Ammon's horn (tissue), 1 donor: ENCODE data around the gene CTRB2.
A peak's percentile ranks its signal among the peaks of the same experiment; 100 is the strongest.
"Not testable (repeated sequence)": the region's sequence is repeated elsewhere in the genome, so short reads cannot be mapped to it uniquely, and the experiment has no call there.

Source experiments
- DNase-seq: peaks from one replicate; pipeline ENCODE4 v3.0.0-alpha.2; 2016; ENCODE audit warnings: low spot score

CTRB2 gene

DNA sequence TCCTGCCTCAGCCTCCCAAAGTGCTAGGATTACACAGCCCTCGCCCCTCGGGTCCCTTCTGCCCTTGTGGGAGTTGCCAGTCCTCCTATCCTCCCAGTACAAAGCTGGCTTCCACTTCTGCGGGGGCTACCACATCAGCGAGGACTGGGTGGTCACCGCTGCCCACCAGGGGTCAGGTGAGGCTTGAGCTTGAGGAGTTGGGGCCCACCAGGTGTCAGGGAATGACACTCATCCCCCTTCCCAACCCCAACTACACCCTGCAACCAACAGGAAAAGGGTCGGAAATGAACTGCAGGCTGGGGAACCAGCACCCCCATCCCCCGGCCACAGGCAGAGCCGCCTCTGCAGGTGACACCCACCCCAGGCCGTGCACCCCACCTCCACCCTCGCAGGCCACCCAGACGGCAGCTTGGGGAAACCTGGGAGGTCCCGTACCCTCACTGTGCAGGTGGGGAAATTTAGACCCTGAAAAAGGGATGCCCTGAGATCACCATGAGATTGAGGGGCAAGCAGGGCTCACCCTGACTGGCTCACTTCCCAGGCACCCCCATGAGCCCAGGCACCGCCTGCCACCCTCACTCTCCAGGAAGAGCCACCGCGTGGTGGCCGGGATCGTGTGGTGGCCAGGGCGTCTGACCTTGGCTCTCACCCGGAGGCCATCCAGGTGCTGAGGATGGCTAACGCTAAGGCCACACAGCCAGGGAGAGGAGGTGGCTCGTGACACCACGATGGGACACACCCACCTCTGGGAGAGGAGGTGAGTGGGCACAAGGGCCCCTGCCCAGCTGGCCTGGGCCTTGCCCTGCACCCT is 19.8 kb upstream of the CTRB2 start:
- no peak for DNase-seq

DNA sequence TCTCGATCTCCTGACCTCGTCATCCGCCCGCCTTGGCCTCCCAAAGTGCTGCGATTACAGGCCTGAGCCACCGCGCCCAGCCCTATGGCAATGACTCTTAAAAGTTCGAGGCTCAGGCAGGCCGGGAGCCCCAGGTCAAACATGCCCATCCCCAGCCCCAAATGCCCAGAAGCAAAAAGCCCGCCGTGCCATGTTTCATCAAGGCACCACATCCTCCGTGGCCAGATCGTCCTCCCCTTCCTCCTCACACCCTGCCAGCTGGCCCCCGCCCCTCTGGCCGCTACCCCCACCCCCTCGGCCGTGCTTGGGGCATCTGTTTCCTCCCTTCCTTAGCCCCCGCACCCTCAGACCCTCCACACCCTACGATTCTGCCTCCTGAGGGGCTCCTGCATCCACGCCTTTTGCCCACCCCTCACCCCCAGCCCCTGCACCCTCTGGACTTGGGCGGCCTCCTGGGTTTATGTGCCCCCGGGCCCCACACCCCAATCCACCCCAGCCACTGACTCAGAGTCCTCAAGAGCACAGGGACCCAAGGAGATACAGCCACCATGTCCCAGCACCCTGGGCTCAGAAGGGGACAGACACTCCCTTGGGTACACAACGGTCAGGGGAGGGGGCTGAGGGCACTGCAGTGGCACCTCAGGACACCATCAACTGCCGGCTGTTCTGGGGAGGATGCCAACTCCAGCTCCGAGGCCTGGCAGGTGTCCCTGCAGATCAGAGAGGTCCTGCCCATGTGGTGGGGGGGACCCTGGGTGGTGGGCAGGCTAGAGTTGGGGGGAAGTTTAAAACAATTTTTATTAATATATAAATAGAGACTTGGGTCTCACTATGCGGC is 18.9 kb upstream of the CTRB2 start:
- DNase-seq = no peak

DNA sequence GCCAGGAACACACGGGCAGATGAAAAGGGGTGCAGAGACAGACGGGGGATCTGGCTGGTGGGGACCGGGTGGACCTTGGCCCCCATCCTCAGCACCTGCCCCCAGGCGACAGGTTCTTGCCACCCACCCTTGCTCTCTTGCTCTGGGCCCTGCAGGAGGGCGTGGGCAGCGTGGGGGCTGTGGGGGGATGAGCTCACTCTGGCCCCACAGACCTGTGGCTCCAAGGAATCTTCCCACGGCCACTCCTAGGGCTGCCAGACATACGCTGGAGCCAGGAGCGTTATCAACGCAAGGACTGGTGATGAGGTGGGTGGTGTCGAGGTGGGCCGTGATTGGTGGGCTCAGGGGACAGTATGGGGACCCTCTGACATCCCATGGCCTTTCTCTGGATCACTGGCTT is 18.1 kb upstream of the CTRB2 start:
- no peak for DNase-seq

DNA sequence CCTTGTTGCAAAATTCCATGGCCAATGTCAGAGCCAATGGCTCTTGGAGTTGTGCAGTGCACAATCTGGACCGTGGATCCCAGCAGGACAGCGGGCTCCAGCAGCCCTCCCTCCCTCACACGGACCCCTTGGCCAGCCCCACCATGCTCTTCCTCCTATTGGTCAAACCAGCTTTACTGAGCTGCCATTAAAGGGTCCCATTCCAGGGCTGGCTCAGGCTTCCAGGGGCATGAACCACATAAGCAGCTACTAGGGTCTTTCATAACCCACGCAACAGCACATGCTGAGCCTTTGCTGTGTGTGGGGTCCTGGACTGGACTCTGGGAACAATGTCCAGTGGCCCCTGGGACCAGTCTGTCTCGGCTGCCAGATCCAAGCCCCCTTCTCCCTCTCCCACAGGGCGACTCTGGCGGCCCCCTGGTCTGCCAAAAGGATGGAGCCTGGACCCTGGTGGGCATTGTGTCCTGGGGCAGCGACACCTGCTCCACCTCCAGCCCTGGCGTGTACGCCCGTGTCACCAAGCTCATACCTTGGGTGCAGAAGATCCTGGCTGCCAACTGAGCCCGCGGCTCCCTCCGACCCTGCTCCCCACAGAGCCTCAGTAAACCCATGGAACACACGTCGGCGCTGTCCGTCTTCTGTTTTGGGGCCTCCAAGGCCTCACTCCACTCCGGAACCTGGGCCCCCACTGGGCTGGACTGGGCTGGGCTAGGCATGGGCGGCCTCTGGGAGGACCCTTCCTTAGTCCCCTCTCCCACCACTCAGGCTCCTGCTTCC is 17.5 kb upstream of the CTRB2 start:
- no peak for DNase-seq

DNA sequence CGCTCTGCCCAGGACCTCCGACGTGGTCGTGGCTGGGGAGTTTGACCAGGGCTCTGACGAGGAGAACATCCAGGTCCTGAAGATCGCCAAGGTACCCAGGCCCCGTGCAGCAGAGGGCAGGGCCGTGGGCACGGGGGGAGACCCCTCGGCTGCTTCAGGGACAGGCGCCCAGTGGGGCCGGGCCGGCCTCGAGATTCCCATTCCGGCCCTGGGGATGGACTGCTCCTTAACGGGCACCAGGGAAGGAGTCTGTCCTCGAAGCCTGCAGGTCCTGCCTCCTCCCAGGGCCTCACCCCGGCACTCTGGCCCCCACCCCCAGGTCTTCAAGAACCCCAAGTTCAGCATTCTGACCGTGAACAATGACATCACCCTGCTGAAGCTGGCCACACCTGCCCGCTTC is 16.2 kb upstream of the CTRB2 start:
- not testable (repeated sequence) for DNase-seq

DNA sequence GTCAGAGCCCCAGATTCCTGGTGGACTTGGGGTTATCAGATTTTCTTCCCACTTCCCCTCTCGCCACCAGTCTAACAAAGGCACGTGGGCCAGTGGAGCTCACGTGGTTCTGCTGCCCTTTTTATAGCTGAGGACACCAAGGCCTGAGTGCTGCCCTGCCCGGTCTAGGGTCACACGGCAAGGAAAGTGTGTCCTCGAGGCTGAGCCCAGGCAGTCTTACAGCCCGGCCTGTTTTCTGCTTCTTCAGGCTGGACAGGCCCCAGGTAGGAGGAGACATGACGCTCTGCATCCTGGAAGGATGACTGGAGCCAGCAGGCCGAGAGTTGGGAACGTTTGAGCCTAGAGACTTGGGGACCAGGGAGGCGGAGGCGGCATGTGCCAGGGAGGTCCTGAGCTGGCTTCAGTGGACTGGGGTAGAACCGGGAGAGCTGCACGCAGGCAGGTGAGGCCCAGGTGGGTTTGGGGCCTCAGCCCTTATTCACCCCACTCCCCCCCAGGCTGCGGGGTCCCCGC is 15.4 kb upstream of the CTRB2 start:
- DNase-seq = no peak

DNA sequence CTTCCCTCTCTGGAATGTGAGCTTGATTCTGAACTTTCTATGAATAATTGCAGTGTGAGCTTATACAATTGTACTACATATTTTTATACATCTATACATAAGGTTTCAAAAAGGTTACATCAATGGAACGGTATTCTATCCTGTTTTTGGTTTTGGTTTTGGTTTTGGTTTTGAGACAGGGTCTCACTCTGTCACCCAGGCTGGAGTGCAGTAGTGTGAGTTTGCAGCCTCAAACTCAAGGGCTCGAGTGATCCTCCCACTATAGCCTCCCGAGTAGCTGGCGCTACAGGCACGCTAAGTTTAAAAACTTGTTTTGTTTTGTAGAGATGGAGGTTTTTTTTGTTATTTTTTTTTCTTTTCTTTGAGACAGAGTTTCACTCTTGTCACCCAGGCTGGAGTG is 12.9 kb upstream of the CTRB2 start:
- no peak for DNase-seq

DNA sequence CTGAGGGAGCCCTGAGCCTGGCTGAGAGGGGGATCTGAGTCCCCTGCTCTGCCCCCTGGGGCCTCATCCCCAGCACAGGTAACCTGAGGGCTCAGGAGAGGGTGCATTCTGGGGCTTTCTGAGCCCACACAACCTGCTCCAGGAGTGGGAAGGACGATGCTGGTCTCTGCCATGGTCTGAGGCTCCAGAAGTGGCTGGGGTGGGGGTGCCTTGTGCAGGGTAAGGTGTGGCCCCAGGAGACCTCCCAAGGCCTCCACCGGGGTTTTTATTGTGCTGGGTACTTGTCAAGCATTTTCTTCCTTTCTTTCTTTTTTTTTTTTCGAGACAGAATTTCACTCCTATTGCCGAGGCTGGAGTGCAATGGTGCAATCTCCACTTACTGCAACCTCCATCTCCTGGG is 12.1 kb upstream of the CTRB2 start:
- no peak for DNase-seq

DNA sequence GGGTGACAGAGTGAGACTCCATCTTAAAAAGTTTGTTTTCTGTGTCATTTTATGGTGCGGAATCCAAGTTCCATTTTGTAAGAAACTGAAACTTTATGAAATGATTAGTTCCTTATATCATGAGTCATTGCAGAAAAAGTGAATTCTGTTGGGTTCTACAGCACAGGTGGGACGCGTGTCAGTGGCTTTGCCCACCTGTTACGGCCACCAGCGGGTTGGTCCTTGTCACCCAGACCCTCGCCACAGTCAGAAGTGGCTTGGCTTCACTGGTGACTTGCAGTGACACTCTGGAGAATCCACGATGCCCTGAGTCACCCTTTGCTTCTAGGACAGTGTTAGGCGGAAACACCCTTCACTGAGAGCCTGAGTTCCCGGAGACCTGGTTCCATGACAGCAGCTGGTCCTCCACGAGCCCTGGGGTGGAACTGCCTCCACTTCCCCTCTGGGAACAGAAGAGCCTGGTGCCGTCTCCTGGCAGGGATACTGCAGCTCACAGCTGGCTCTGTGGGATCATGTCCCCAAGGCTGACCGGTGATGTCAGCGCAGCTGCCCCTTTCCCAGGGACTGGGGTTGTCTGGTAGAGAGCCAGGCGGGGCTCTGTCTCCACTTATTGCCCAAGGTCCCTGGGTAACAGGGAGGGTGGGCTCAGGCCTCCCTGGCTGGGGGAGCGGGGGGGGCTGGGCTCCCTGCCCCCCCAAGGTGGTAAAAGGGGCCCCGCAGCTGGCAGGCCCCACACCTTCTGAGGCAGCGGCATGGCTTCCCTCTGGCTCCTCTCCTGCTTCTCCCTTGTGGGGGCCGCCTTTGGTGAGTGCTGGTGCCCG is 11.5 kb upstream of the CTRB2 start, which contains the start of gene CTRB1:
Gene CTRB1, plus strand, starts transcription at position 733 of the 821 bp plus-strand sequence. Its CDS starts 20 bp downstream, at position 753.
- peak; percentile 65 for DNase-seq

DNA sequence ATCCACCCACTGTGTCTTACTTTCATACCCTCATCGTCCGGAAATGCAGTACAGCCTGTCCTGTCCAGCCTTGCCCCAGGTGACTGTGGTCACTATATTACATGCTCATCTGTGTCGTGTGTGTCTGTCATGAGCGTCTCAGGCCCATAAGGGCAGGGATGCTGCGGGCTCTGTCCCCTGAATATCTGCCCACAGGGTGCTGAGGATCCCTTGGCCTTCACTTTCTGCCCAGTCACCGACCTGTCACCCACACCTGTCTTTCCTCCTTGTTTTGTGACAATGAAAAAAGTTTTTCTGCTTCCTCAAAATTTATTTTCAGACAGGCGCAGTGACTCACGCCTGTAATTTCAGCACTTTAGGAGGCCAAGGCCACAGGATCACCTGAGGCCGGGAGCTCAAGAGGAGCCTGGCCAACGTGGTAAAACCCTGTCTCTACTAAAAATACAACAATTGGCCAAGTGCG is 10.5 kb upstream of the CTRB2 start:
- DNase-seq = no peak

DNA sequence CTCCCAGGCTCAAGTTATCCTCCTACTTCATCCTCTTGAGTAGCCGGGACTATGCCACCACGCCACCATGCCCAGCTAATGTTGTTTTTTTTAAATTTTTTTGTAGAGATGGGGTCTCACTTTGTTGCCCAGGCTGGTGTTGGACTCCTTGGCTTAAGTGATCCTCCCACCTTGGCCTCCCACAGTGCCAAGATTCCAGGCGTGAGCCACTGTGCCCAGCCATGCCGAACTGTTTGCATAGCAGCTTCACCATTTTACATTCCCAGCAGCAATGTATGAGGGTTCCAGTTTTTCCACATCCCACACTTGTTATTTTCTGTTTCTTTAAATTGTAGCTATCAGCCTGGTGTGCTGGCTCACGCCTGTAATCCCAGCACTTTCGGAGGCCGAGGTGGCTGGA is 9.6 kb upstream of the CTRB2 start:
- no peak for DNase-seq

DNA sequence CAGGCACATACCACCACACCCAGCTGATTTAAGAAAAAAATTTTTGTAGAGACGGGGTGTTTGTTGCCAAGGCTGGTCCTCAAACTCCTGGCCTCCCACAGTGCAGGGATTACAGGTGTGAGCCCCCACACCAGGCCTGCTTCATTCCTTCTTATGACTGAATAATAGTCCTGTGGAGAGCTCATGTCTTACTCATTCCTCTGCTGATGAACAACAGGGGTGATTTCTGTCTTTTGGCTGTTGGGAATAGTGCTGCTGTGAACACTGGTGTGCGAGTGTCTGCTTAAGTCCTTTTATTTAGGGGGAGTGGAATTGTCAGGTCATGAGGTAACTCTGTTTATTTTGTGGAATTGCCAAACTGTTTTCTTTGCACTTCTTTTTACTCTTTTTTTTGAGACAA is 9.2 kb upstream of the CTRB2 start:
- DNase-seq = no peak

DNA sequence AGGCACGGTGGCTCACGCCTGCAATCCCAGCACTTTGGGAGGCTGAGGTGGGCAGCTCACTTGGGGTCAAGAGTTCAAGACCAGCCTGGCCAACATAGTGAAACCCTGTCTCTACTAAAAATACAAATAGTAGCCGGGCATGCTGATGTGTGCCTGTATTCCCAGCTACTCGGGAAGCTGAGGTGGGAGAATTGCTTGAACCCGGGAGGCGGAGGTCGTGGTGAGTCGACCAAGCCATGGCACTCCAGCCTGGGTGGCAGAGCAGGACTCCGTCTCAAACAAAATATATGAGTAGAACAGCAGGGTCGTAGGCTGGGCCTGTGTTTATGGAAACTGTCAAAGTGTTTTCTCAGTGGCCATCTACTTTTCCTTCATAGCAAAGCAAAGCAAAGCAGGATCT is 4.3 kb upstream of the CTRB2 start:
- DNase-seq = not testable (repeated sequence)

DNA sequence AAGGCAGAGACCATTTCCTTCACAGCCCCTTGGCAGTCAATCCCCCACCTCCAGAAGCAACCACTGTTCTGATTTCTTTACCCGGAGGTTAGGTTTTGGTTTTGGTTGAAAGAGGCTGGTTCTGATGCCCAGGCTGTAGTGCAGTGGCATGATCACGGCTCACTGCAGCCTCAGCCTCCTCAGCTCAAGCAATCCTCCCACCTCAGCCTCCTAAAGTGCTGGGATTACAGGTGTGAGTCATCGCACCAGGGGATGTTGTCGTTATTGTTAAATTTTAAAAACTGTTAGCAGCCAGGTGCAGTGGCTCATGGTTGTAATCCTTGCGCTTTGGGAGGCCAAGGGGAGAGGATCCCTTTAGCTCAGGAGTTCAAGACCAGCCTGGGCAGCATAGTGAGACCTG is 3.0 kb upstream of the CTRB2 start:
- no peak for DNase-seq

DNA sequence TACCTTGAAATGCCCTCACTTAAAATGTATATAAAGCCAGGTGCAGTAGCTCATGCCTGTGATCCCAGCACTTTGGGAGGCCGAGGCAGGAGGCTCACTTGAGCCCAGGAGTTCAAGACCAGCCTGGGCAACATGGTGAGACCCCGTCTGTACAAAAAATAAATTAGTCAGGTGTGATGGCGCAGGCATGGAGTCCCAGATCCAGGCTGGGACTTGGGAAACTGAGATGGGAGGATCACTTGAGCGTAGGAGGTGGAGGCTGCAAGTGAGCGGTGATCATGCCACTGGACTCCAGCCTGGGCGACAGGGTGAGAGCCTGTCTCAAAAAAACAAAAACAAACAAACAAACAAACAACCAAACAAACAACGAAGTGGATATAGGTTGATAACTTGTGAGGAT is 2.6 kb upstream of the CTRB2 start:
- DNase-seq = not testable (repeated sequence)

DNA sequence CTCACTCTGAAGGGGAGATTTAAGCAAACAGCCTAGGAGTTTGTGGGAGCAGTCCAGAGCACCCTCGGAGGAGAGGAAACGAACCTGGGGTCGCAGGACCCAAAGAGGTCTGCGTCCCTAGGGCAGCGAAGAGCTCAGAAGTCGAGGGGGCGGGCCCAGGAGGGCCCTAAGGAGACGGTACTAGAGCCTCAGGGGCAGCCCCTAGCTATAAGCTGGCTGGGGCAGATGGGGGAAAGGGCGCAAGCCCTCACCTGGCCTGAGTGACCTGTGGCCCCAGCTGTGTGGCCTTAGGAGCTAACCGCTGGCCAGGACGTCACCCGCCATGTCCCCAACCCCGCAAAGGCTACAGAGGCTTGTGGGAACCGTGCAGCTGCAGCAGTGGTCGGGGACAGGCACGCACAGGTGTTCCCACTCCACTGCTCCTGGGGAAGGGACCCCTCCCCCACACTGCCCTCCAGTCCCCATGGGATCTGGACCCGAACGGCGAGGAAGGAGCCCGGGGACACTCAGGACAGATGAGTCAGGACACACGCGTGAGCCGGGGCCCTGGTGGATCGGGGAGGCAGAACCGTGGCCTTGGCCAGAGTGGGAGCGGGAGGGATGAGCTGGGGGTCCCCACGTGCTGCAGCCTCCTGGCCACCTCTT is 2.0 kb upstream of the CTRB2 start:
- no peak for DNase-seq

DNA sequence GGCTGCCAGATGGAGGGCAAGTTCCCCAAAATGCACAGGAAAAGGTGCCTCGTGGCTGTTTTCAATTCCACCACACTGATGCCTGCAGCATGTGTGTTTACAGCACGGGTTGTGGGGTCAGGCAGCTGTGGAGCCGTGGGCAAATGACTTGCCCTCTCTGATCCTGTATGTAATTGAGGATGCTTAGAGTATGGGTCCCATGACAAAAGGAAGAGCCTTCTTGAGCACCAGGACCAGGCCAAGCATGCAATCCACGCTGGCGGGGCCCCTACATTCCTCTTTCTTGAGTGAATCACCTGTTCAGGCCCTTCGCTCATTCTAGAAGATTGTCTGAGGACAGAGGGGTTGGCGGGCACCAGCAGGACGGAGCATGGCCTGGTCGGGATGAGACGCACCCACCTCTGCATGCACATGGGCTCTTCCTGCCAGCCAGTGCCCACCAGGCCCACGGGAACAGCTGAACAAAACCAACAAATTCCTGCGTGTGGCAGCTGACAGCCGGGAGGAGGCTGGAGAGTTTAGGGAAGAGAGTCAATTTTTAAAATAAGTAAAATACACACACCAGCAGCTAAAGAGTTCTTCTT is 1.4 kb upstream of the CTRB2 start:
- no peak for DNase-seq

DNA sequence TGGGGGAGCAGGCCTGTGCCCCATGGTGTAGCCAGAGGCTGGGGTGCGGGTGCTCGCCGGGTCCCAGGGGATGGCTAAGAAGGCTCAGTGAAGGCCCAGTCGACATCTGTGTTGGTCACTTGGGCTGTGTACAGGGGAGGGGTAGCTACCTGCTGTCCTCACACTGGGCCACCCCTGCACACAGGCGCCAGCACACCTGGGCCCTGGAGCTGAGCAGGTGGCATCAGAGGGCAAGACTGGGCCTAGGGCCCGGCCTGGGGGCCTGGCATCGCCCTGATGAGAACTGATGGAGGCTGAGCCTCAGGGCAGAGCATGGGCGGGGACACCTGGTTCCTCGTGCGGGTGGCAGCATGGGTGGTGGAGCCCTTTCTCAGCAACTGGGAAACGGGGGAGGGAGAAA is 870 bp upstream of the CTRB2 start:
- DNase-seq = no peak

DNA sequence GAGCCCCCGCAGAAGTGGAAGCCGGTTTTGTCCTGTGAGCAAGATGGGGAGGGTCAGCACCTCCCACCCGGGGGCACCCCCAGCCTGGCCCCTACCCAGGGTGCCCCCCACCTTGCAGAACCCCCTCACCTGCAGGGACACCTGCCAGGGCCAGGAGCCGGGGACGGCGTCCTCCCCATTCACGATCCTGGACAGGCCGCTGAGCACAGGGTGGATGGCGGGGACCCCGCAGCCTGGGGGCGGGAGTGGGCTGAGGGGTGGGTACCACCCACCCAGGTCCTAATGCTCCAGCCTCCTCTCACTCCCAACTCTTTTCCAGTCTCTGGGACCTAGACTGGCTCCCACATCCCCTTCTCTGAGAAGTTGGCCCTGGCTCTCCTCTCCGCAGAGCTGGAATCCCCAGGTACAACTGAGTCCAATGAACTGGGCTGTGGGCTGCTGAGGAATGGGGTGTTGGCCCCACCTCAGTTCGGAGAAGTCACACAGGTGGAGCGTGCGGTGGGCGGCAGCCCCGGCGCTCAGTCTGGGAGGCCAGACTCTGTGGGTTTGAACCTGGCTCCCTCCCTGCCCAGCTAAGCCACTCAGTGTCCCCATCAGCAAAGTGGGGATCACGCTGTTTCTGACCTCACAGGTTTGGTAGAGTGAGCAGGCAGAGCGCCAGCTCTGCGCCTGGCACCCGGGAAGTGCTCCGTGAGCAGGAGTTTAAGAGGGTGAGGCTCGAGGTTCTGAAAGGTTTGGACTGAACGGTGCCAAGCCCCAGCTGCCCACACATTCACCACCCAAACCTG is 806 bp downstream of the CTRB2 start:
- not testable (repeated sequence) for DNase-seq
